K562 (cell line): ENCODE data around the gene ELOVL7. TPM values are rescaled to one million over a fixed set of nuclear protein-coding genes. Genes with fewer than 3 reads are reported as not detected.
A peak's percentile ranks its signal among the peaks of the same experiment; 100 is the strongest.

Experiments used
- EZH2 ChIP-seq: IDR thresholded peaks from 2 replicates; pipeline ENCODE4 v1.6.1; 2012; ENCODE audit warnings: low read depth, mild to moderate bottlenecking, inconsistent platforms, low read length, borderline replicate concordance
- FOXA1 ChIP-seq: fragments of 450-650 bp; IDR thresholded peaks from 2 replicates; pipeline ENCODE4 v1.6.1; 2016; ENCODE audit warnings: mild to moderate bottlenecking, borderline replicate concordance
- KLF16 ChIP-seq: IDR thresholded peaks from 2 replicates; pipeline ENCODE4 v1.6.1; 2016; ENCODE audit warnings: antibody characterized with exemption
- MTA3 ChIP-seq: fragments of 450-650 bp; formaldehyde crosslinking; IDR thresholded peaks from 2 replicates; pipeline ENCODE4 v1.6.1; 2017; ENCODE audit warnings: mild to moderate bottlenecking, borderline replicate concordance
- POLR3G ChIP-seq: IDR thresholded peaks from 2 replicates; pipeline ENCODE4 v1.6.1; 2011; ENCODE audit not compliant: insufficient read length, insufficient replicate concordance; ENCODE audit errors: extremely low read depth
- SP1 ChIP-seq: sonication (generic); formaldehyde crosslinking; IDR thresholded peaks from 2 replicates; pipeline ENCODE4 v1.8.1; 2022; ENCODE audit warnings: mild to moderate bottlenecking, missing genetic modification reagents
- TARDBP ChIP-seq: fragments of 450-650 bp; IDR thresholded peaks from 2 replicates; pipeline ENCODE4 v1.6.1; 2016
- ZBTB17 ChIP-seq: fragments of 450-650 bp; formaldehyde crosslinking; IDR thresholded peaks from 2 replicates; pipeline ENCODE4 v1.4.0; 2020; ENCODE audit warnings: mild to moderate bottlenecking
- ZFP91 ChIP-seq: sonication (generic); formaldehyde crosslinking; IDR thresholded peaks from 2 replicates; pipeline ENCODE4 v1.8.0; 2022; ENCODE audit warnings: mild to moderate bottlenecking, missing genetic modification reagents
- ZMIZ1 ChIP-seq, 2 experiments: fragments of 150-350 bp in 1 of 2; IDR thresholded peaks; 2 replicates each; pipeline ENCODE4 v1.6.1; 2012 to 2016; ENCODE audit warnings: low read depth in 2 of 2, low read length in 2 of 2, mild to moderate bottlenecking in 1 of 2, moderate library complexity in 1 of 2
- ZNF592 ChIP-seq: fragments of 450-650 bp; IDR thresholded peaks from 2 replicates; pipeline ENCODE4 v1.6.1; 2017; ENCODE audit warnings: antibody characterized with exemption, mild to moderate bottlenecking
- polyA plus RNA-seq, 8 experiments: library from polyadenylated mRNA; depleted of rRNA in 4 of 8; stranded (reverse) in 5 of 8; unstranded in 3 of 8; fragments of >200 nt; fragmentation: Nextera tagmentation in 2 of 8; fragmentation: Illumina TruSeq in 1 of 8; extraction: Ambion mirVana in 2 of 8; extraction: Trizol in 1 of 8; gene quantifications; 2 replicates each; pipeline versions ENCODE4 v1.2.1 to v1.2.3, GENCODE V29; 2011 to 2014; ENCODE audit warnings: inconsistent platforms in 1 of 8, missing spikeins in 1 of 8
- total RNA-seq, 7 experiments: library from RNA; depleted of rRNA in 6 of 7; stranded (reverse); fragments of >200 nt in 6 of 7; fragmentation: Illumina TruSeq in 2 of 7; extraction: Trizol in 2 of 7; gene quantifications; 2 replicates each; pipeline versions ENCODE4 v1.2.1 to v1.2.3, GENCODE V29; 2011 to 2021; ENCODE audit warnings: low replicate concordance in 1 of 7
- TF ChIP-seq, protein P1 (sequence below): fragments of 450-650 bp; IDR thresholded peaks from 2 replicates; pipeline ENCODE4 v1.7.1; 2018; ENCODE audit warnings: mild to moderate bottlenecking, low read depth; ENCODE audit not compliant: partially characterized antibody
- TF ChIP-seq, protein P2 (sequence below): sonication (generic); formaldehyde crosslinking; IDR thresholded peaks from 2 replicates; pipeline ENCODE4 v1.8.0; 2022; ENCODE audit warnings: missing genetic modification reagents, mild to moderate bottlenecking, borderline replicate concordance

Gene ELOVL7
- total and polyA plus RNA-seq, 9 of the 15 experiments (the other 6 are each of a cell fraction or from before 2014, with no cell fraction given) = 4.5 to 12.3 (median 6.9) TPM

DNA sequence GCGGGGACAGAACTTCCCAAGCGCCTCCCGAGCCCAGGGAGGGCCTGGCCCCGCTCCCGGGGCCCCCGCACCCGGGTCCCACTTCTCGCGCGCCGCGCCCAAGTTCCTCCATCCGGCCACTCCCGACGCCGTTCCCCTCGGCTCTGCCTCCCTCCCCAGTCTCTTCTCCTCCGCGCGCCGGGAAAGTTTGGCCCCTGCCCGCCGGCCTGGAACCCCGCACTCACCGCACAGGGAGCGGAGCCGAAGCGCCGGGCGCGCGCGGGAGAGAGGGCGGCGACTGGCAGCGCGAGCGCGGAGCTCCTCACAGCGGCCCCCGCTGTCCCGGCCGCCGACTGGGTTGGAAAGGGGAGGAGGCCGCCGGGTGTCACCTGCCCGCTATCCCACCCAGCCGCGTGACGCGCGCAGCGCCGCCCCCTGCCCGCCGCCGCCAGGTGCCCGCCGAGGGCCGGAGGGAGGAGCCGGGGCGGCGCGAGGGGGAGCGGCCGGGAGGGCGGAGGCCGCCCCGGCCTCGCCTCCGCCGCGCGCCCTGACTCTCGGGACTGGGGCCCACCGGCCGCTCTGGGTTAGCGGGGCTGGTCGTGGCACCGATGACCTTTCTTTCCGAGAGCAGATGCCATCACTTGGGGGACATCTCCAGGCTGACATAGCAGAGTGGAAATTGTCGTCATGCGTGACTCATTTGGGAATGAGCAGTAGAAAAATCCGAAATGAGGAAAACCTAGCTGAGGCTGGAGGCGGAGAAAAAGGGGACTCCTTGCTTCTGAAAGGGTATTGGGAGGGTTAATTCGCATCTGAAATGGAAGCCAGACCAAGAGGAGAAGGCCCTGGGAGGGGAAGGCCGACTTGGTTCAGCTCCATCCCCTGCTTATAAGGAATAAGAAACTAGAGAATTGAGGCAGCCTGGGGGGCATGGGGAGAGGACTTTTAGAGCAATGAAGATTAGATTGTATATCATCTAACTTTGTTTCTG lies at the start of gene ELOVL7 (continued):
- TF ChIP-seq, protein P1, sequence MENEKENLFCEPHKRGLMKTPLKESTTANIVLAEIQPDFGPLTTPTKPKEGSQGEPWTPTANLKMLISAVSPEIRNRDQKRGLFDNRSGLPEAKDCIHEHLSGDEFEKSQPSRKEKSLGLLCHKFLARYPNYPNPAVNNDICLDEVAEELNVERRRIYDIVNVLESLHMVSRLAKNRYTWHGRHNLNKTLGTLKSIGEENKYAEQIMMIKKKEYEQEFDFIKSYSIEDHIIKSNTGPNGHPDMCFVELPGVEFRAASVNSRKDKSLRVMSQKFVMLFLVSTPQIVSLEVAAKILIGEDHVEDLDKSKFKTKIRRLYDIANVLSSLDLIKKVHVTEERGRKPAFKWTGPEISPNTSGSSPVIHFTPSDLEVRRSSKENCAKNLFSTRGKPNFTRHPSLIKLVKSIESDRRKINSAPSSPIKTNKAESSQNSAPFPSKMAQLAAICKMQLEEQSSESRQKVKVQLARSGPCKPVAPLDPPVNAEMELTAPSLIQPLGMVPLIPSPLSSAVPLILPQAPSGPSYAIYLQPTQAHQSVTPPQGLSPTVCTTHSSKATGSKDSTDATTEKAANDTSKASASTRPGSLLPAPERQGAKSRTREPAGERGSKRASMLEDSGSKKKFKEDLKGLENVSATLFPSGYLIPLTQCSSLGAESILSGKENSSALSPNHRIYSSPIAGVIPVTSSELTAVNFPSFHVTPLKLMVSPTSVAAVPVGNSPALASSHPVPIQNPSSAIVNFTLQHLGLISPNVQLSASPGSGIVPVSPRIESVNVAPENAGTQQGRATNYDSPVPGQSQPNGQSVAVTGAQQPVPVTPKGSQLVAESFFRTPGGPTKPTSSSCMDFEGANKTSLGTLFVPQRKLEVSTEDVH = no peak
- TF ChIP-seq ZNF592 = no peak
- TF ChIP-seq ZMIZ1 (IDR thresholded peaks at IDR 0.05; ENCODE audit: low read depth in 2 of 2, low read length in 2 of 2) = no peak
- TF ChIP-seq FOXA1 = no peak
- no peak for TF ChIP-seq POLR3G
- TF ChIP-seq, protein P2, sequence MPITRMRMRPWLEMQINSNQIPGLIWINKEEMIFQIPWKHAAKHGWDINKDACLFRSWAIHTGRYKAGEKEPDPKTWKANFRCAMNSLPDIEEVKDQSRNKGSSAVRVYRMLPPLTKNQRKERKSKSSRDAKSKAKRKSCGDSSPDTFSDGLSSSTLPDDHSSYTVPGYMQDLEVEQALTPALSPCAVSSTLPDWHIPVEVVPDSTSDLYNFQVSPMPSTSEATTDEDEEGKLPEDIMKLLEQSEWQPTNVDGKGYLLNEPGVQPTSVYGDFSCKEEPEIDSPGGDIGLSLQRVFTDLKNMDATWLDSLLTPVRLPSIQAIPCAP (CRISPR knock-in tag) = no peak
- no peak for TF ChIP-seq ZFP91 (CRISPR knock-in tag)
- TF ChIP-seq EZH2 = no peak
- TF ChIP-seq ZBTB17 (CRISPR knock-in tag) = peak; percentile 40; the same call in 1 of the 2 replicates
- TF ChIP-seq SP1 (CRISPR knock-in tag) = no peak
- TF ChIP-seq TARDBP = no peak
- 0 out of 2 replicates have a peak, but pooled peaks have one; percentile 14 for TF ChIP-seq MTA3
- no peak for TF ChIP-seq KLF16
